GM23338 (cell line): ENCODE measurements around the gene VAV3. TPM values are rescaled to one million over a fixed set of nuclear protein-coding genes. Genes with fewer than 3 reads are reported as not detected.

Source experiments
- ATAC-seq: fragments of 200-7000 bp; cut with Tn5 transposase; 3 replicates; pipeline ENCODE4 v1.9.1; 2020
- DNase-seq: peaks from one replicate; pipeline ENCODE4 v3.0.0-alpha.2; 2015; ENCODE audit warnings: low spot score
- H2AFZ ChIP-seq: fragments of 200-600 bp; sonication (generic); 2 replicates; pipeline ENCODE4 v1.8.0; 2016; ENCODE audit warnings: antibody characterized with exemption, mild to moderate bottlenecking, moderate library complexity
- H3F3A ChIP-seq: fragments of 200-600 bp; sonication (generic); replicated peaks from 2 replicates; pipeline ENCODE4 v1.8.0; 2017; ENCODE audit warnings: antibody characterized with exemption, mixed run types, low read depth
- H3K27ac ChIP-seq: fragments of 200-600 bp; sonication (generic); 2 replicates; pipeline ENCODE4 v1.6.1; 2016; ENCODE audit warnings: low read depth
- H3K27me3 ChIP-seq: fragments of 200-600 bp; sonication (generic); 2 replicates; pipeline ENCODE4 v1.8.0; 2016; ENCODE audit warnings: mild to moderate bottlenecking, mixed run types, moderate library complexity; ENCODE audit not compliant: insufficient read depth
- H3K36me3 ChIP-seq: fragments of 200-600 bp; sonication (generic); 2 replicates; pipeline ENCODE4 v1.8.0; 2016; ENCODE audit warnings: mild to moderate bottlenecking; ENCODE audit not compliant: insufficient read depth
- H3K4me1 ChIP-seq: fragments of 200-600 bp; sonication (generic); 2 replicates; pipeline ENCODE4 v1.8.0; 2016; ENCODE audit warnings: mild to moderate bottlenecking, moderate library complexity; ENCODE audit not compliant: insufficient read depth
- H3K4me2 ChIP-seq: fragments of 200-600 bp; sonication (generic); 2 replicates; pipeline ENCODE4 v1.7.1; 2017; ENCODE audit warnings: mixed run types
- H3K4me3 ChIP-seq: fragments of 200-600 bp; sonication (generic); 2 replicates; pipeline ENCODE4 v1.6.1; 2016; ENCODE audit warnings: mixed run types
- H3K79me2 ChIP-seq: fragments of 200-600 bp; sonication (generic); replicated peaks from 2 replicates; pipeline ENCODE4 v1.8.0; 2017; ENCODE audit warnings: mild to moderate bottlenecking; ENCODE audit not compliant: insufficient read depth
- H3K9me2 ChIP-seq: fragments of 200-600 bp; sonication (generic); 2 replicates; pipeline ENCODE4 v1.8.0; 2017; ENCODE audit not compliant: insufficient read depth
- H4K20me1 ChIP-seq: fragments of 200-600 bp; sonication (generic); replicated peaks from 2 replicates; pipeline ENCODE4 v1.8.0; 2017; ENCODE audit warnings: mild to moderate bottlenecking; ENCODE audit not compliant: insufficient read depth
- H3K27ac Mint-ChIP-seq: 2 replicates; pipeline ENCODE4 v1.8.0; 2020; ENCODE audit warnings: inconsistent platforms, mild to moderate bottlenecking, moderate library complexity, mixed read lengths
- H3K27me3 Mint-ChIP-seq: 3 replicates; pipeline ENCODE4 v1.8.0; 2022; ENCODE audit warnings: low read depth, mild to moderate bottlenecking, moderate library complexity, mixed read lengths, inconsistent platforms; ENCODE audit not compliant: insufficient read depth, poor library complexity
- H3K36me3 Mint-ChIP-seq: 3 replicates; pipeline ENCODE4 v1.8.0; 2021; ENCODE audit warnings: low read depth, mild to moderate bottlenecking, inconsistent platforms, moderate library complexity, mixed read lengths
- H3K4me1 Mint-ChIP-seq: 3 replicates; pipeline ENCODE4 v1.8.0; 2020; ENCODE audit warnings: mild to moderate bottlenecking, inconsistent platforms, mixed read lengths
- H3K4me3 Mint-ChIP-seq: 3 replicates; pipeline ENCODE4 v1.8.0; 2021; ENCODE audit warnings: moderate library complexity, mild to moderate bottlenecking, inconsistent platforms, mixed read lengths
- H3K9me3 Mint-ChIP-seq: 3 replicates; pipeline ENCODE4 v1.8.0; 2020; ENCODE audit warnings: moderate library complexity, mild to moderate bottlenecking, inconsistent platforms, mixed read lengths
- CREB1 ChIP-seq: fragments of 250-450 bp; sonication (Bioruptor Pico); IDR thresholded peaks from 2 replicates; pipeline ENCODE4 v1.5.0; 2020; ENCODE audit warnings: low read depth, mild to moderate bottlenecking, moderate library complexity
- EZH2 ChIP-seq: fragments of 200-600 bp; sonication (generic); IDR thresholded peaks from one replicate; pipeline ENCODE4 v1.8.0; 2017; ENCODE audit warnings: antibody characterized with exemption, mild to moderate bottlenecking, low read depth; ENCODE audit not compliant: unreplicated experiment
- EZH2phosphoT487 ChIP-seq: fragments of 200-600 bp; sonication (generic); IDR thresholded peaks from one replicate; pipeline ENCODE4 v1.8.1; 2018; ENCODE audit warnings: antibody characterized with exemption; ENCODE audit not compliant: unreplicated experiment
- JUNB ChIP-seq: IDR thresholded peaks from one replicate; pipeline ENCODE4 v1.6.1; 2016; ENCODE audit warnings: antibody characterized with exemption; ENCODE audit not compliant: unreplicated experiment
- POLR2AphosphoS5 ChIP-seq: IDR thresholded peaks from 2 replicates; pipeline ENCODE4 v1.6.1; 2016; ENCODE audit warnings: antibody characterized with exemption, low read depth
- STAT1 ChIP-seq: IDR thresholded peaks from one replicate; pipeline ENCODE4 v1.6.1; 2016; ENCODE audit warnings: antibody characterized with exemption; ENCODE audit not compliant: unreplicated experiment
- ZNF114 ChIP-seq: fragments of 250-450 bp; sonication (Bioruptor Pico); IDR thresholded peaks from 2 replicates; pipeline ENCODE4 v1.5.0; 2020; ENCODE audit warnings: mild to moderate bottlenecking, moderate library complexity
- polyA plus RNA-seq: library from polyadenylated mRNA; unstranded; fragments of >200 nt; fragmentation: Nextera tagmentation; extraction: Ambion mirVana; gene quantifications from 2 replicates; pipeline ENCODE4 v1.2.1, GENCODE V29; 2016
- total RNA-seq: library from RNA; depleted of rRNA; stranded (reverse); fragments of >200 nt; shearing (Covaris generic); gene quantifications from 2 replicates; pipeline ENCODE4 v1.2.3, GENCODE V29; 2014
- TF ChIP-seq, protein P1 (sequence below): fragments of 250-450 bp; sonication (Bioruptor Pico); IDR thresholded peaks from 2 replicates; pipeline ENCODE4 v1.5.0; 2020; ENCODE audit warnings: mild to moderate bottlenecking, moderate library complexity
- TF ChIP-seq, protein P2 (sequence below), 2 experiments: fragments of 200-600 bp in 1 of 2; sonication (generic) in 1 of 2; conservative IDR thresholded peaks; 2 replicates each; pipeline versions ENCODE4 v1.5.1 to v1.6.1; 2016 to 2017; ENCODE audit warnings: antibody characterized with exemption in 2 of 2, low read depth in 2 of 2, mild to moderate bottlenecking in 2 of 2, moderate library complexity in 1 of 2

VAV3 gene
- total and polyA plus RNA-seq, 2 experiments from 2014 or later, result 3.0 to 11.3 TPM

DNA sequence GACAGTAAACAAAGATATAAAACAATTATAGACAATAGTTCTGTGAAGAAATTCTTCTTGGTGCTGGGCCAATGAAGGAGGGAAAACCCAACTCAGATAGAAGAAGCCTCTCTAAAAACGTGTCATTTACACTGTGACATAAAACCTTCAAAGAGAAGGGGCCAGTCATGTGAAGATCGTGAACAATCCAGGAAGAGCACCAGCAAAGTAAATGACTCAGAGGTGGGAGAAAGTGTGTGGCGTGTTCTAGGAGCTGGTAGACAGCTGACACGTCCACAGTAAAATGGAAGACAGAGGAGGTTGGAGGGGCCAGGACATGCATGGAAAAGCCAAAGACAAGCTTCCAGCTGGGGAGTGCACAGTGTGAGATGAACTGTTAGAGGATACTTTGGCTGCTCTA, 143.6 kb downstream of the VAV3 start (continued):
- TF ChIP-seq, protein P1, sequence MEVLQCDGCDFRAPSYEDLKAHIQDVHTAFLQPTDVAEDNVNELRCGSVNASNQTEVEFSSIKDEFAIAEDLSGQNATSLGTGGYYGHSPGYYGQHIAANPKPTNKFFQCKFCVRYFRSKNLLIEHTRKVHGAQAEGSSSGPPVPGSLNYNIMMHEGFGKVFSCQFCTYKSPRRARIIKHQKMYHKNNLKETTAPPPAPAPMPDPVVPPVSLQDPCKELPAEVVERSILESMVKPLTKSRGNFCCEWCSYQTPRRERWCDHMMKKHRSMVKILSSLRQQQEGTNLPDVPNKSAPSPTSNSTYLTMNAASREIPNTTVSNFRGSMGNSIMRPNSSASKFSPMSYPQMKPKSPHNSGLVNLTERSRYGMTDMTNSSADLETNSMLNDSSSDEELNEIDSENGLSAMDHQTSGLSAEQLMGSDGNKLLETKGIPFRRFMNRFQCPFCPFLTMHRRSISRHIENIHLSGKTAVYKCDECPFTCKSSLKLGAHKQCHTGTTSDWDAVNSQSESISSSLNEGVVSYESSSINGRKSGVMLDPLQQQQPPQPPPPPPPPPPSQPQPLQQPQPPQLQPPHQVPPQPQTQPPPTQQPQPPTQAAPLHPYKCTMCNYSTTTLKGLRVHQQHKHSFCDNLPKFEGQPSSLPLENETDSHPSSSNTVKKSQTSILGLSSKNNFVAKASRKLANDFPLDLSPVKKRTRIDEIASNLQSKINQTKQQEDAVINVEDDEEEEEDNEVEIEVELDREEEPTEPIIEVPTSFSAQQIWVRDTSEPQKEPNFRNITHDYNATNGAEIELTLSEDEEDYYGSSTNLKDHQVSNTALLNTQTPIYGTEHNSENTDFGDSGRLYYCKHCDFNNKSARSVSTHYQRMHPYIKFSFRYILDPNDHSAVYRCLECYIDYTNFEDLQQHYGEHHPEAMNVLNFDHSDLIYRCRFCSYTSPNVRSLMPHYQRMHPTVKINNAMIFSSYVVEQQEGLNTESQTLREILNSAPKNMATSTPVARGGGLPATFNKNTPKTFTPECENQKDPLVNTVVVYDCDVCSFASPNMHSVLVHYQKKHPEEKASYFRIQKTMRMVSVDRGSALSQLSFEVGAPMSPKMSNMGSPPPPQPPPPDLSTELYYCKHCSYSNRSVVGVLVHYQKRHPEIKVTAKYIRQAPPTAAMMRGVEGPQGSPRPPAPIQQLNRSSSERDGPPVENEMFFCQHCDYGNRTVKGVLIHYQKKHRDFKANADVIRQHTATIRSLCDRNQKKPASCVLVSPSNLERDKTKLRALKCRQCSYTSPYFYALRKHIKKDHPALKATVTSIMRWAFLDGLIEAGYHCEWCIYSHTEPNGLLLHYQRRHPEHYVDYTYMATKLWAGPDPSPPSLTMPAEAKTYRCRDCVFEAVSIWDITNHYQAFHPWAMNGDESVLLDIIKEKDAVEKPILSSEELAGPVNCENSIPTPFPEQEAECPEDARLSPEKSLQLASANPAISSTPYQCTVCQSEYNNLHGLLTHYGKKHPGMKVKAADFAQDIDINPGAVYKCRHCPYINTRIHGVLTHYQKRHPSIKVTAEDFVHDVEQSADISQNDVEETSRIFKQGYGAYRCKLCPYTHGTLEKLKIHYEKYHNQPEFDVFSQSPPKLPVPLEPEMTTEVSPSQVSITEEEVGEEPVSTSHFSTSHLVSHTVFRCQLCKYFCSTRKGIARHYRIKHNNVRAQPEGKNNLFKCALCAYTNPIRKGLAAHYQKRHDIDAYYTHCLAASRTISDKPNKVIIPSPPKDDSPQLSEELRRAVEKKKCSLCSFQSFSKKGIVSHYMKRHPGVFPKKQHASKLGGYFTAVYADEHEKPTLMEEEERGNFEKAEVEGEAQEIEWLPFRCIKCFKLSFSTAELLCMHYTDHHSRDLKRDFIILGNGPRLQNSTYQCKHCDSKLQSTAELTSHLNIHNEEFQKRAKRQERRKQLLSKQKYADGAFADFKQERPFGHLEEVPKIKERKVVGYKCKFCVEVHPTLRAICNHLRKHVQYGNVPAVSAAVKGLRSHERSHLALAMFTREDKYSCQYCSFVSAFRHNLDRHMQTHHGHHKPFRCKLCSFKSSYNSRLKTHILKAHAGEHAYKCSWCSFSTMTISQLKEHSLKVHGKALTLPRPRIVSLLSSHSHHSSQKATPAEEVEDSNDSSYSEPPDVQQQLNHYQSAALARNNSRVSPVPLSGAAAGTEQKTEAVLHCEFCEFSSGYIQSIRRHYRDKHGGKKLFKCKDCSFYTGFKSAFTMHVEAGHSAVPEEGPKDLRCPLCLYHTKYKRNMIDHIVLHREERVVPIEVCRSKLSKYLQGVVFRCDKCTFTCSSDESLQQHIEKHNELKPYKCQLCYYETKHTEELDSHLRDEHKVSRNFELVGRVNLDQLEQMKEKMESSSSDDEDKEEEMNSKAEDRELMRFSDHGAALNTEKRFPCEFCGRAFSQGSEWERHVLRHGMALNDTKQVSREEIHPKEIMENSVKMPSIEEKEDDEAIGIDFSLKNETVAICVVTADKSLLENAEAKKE, result no peak
- no peak for TF ChIP-seq EZH2
- no peak for TF ChIP-seq ZNF114
- no peak for TF ChIP-seq JUNB
- TF ChIP-seq POLR2AphosphoS5, result no peak
- TF ChIP-seq, protein P2, sequence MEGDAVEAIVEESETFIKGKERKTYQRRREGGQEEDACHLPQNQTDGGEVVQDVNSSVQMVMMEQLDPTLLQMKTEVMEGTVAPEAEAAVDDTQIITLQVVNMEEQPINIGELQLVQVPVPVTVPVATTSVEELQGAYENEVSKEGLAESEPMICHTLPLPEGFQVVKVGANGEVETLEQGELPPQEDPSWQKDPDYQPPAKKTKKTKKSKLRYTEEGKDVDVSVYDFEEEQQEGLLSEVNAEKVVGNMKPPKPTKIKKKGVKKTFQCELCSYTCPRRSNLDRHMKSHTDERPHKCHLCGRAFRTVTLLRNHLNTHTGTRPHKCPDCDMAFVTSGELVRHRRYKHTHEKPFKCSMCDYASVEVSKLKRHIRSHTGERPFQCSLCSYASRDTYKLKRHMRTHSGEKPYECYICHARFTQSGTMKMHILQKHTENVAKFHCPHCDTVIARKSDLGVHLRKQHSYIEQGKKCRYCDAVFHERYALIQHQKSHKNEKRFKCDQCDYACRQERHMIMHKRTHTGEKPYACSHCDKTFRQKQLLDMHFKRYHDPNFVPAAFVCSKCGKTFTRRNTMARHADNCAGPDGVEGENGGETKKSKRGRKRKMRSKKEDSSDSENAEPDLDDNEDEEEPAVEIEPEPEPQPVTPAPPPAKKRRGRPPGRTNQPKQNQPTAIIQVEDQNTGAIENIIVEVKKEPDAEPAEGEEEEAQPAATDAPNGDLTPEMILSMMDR (conservative IDR thresholded peaks at IDR 0.05; ENCODE audit: low read depth in 2 of 2), result no peak
- no peak for TF ChIP-seq EZH2phosphoT487
- no peak for TF ChIP-seq STAT1

DNA sequence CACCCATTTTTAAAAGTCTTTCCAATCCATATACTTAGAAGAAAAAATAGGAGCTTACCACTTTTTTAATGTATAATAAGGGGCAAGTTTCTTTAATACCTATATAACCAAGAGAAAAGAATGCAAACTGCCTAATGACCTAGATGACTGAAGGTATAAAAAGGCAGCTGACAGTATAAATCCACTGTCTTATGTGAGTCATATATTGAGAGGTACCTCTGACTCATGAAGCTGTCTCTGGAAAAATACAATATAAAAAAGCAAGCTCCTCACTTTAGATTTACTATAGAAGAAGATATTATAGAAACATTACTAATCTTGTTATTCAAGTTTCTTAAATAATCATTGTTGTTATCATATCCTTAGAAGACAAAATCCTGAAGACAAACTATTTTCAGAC, 144.2 kb downstream of the VAV3 start:
- H3K27ac Mint-ChIP-seq, result no peak overlapping the region
- Histone ChIP-seq H3K9me2 (peaks cover 3% of the 10 kb centered on the region; the same call in 1 of the 2 replicates), H3F3A (no peaks in the 10 kb centered on the region), H3K36me3 (no peaks in the 10 kb centered on the region), H3K4me2 (no peak overlapping the region), H3K79me2 (no peaks in the 10 kb centered on the region), H2AFZ (no peak overlapping the region), H3K27me3 (no peaks in the 10 kb centered on the region), H3K4me1 (peaks cover 6% of the 10 kb centered on the region; the same call in 1 of the 2 replicates), H3K27ac (no peak overlapping the region), H4K20me1 (no peaks in the 10 kb centered on the region), H3K4me3 (no peak overlapping the region)
- no peak overlapping the region for H3K4me3 Mint-ChIP-seq
- peaks cover 20% of the 10 kb centered on the region for H3K4me1 Mint-ChIP-seq
- no peaks in the 10 kb centered on the region for H3K27me3 Mint-ChIP-seq
- no peak for TF ChIP-seq EZH2
- TF ChIP-seq CREB1, result no peak
- no peak for ATAC-seq
- no peak for DNase-seq
- H3K36me3 Mint-ChIP-seq, result no peaks in the 10 kb centered on the region
- H3K9me3 Mint-ChIP-seq, result no peaks in the 10 kb centered on the region; the same call in 1 of the 3 replicates
